Measurements from ENCODE around the gene PTPRE. TPM values are rescaled to one million over a fixed set of nuclear protein-coding genes. Genes with fewer than 3 reads are reported as not detected.

PTPRE gene
- total RNA-seq, 1 donor from 2014 or later = 0.21 TPM

DNA sequence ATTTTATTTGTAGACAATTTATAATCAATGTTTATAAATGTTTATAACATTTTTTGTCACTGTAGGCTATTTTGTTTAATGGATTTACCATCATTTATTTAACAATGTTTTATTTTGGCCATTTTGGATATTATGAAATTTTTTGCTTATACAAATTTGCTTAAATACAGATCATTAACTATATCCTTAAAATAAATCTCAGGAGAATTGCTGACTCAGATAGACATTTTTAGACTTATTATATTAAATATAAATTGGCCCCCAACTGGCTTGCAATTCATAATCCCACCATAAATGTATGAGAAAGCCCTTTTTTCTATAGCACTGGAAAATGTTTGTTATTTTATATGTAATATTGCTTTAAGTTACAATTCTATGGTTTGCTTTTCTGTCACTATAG, 10.3 kb upstream of the PTPRE start:
- H3K79me2 ChIP-seq (ENCODE audit: low read depth) = no peaks in the 10 kb centered on the region
- H3K27me3 ChIP-seq = no peaks in the 10 kb centered on the region
- H3K9ac ChIP-seq = no peak overlapping the region
- no peaks in the 10 kb centered on the region for H3F3A ChIP-seq (ENCODE audit: low read depth)
- no peak overlapping the region for H3K4me3 ChIP-seq
- no peaks in the 10 kb centered on the region for H3K9me3 ChIP-seq (ENCODE audit: low read depth)
- H3K4me1 ChIP-seq = no peaks in the 10 kb centered on the region
- H3K9me3 Mint-ChIP-seq = peaks cover 5% of the 10 kb centered on the region
- no peak overlapping the region for H3K4me3 Mint-ChIP-seq
- H4K20me1 ChIP-seq (ENCODE audit: low read depth) = no peaks in the 10 kb centered on the region
- no peaks in the 10 kb centered on the region for H3K36me3 ChIP-seq
- no peak overlapping the region for H3K27ac Mint-ChIP-seq
- TF ChIP-seq CTCF (IDR thresholded peaks at IDR 0.05) (no peak), EZH2 (IDR thresholded peaks at IDR 0.05) (no peak)
- no peak overlapping the region for H2AFZ ChIP-seq (replicated peaks)
- H3K4me1 Mint-ChIP-seq = no peaks in the 10 kb centered on the region
- no peak overlapping the region for H3K4me2 ChIP-seq
- no peak for DNase-seq (ENCODE audit: low spot score)
- H3K27me3 Mint-ChIP-seq (ENCODE audit: insufficient read depth, low read depth) = peaks cover 2% of the 10 kb centered on the region
- no peak overlapping the region for H3K27ac ChIP-seq
- H3K36me3 Mint-ChIP-seq = no peaks in the 10 kb centered on the region

GRCh38 chr10:127897177-127897576, 9.7 kb upstream of the PTPRE start:
- TF ChIP-seq CTCF (IDR thresholded peaks at IDR 0.05) (no peak), EZH2 (IDR thresholded peaks at IDR 0.05) (no peak), EZH2phosphoT487 (IDR thresholded peaks at IDR 0.05) (no peak)
- H3K4me3 Mint-ChIP-seq = no peak overlapping the region
- Histone ChIP-seq H3K27ac (no peak overlapping the region), H3F3A (ENCODE audit: low read depth) (no peaks in the 10 kb centered on the region), H3K79me2 (ENCODE audit: low read depth) (no peaks in the 10 kb centered on the region), H3K36me3 (no peaks in the 10 kb centered on the region), H2AFZ (replicated peaks) (no peak overlapping the region), H3K9ac (no peak overlapping the region), H3K4me2 (no peak overlapping the region), H3K4me3 (no peak overlapping the region), H3K9me3 (ENCODE audit: low read depth) (no peaks in the 10 kb centered on the region), H3K27me3 (no peaks in the 10 kb centered on the region), H4K20me1 (ENCODE audit: low read depth) (no peaks in the 10 kb centered on the region), H3K4me1 (no peaks in the 10 kb centered on the region)
- H3K27ac Mint-ChIP-seq = no peak overlapping the region
- H3K9me3 Mint-ChIP-seq = peaks cover 5% of the 10 kb centered on the region
- H3K27me3 Mint-ChIP-seq (ENCODE audit: insufficient read depth, low read depth) = peaks cover 2% of the 10 kb centered on the region
- H3K36me3 Mint-ChIP-seq = no peaks in the 10 kb centered on the region
- no peaks in the 10 kb centered on the region for H3K4me1 Mint-ChIP-seq
- DNase-seq (ENCODE audit: low spot score) = no peak

DNA sequence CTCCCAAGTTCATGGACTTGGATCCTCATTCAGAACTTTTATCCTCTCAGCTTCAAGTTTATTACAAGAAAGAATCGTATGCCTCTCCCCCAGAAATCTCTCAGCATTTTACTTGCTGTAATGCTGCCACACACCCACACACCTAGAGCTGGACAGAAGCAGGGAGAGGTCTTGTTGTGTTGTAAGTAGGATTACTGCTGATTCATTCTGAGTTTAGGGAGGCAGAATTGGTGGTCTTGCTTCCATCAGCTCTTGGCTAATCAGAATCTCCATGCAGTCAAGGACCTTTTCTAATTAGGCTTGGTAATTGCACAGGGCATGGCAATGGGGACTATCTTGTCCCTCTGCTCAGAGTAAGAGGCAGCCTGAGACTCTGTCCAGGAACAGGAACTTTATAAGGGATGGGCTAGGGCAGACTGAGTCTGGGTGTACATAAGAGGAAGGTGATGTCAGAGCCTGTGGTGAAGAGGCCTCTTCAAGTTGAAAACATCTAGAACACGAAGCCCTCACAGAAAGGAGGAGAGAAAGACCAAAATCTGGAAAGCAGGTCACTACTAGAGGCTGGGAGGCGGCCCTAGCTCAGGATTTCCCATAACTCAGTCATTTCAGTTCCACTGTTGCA, 7.0 kb upstream of the PTPRE start:
- no peak overlapping the region for H3K4me2 ChIP-seq
- DNase-seq (ENCODE audit: low spot score) = no peak
- Mint-ChIP-seq H3K4me1 (no peaks in the 10 kb centered on the region), H3K9me3 (peaks cover 5% of the 10 kb centered on the region), H3K27ac (no peak overlapping the region), H3K4me3 (no peak overlapping the region), H3K27me3 (ENCODE audit: insufficient read depth, low read depth) (peaks cover 2% of the 10 kb centered on the region), H3K36me3 (no peaks in the 10 kb centered on the region)
- no peak overlapping the region for H3K9ac ChIP-seq
- no peak overlapping the region for H3K27ac ChIP-seq
- H3K4me1 ChIP-seq = no peaks in the 10 kb centered on the region
- no peaks in the 10 kb centered on the region for H4K20me1 ChIP-seq (ENCODE audit: low read depth)
- TF ChIP-seq CTCF (IDR thresholded peaks at IDR 0.05) (no peak), EZH2phosphoT487 (IDR thresholded peaks at IDR 0.05) (no peak)
- H3K4me3 ChIP-seq = no peak overlapping the region
- H3K79me2 ChIP-seq (ENCODE audit: low read depth) = no peaks in the 10 kb centered on the region
- H3K9me3 ChIP-seq (ENCODE audit: low read depth) = no peaks in the 10 kb centered on the region
- H3F3A ChIP-seq (ENCODE audit: low read depth) = no peaks in the 10 kb centered on the region
- H3K27me3 ChIP-seq = no peaks in the 10 kb centered on the region
- no peak overlapping the region for H2AFZ ChIP-seq (replicated peaks)
- H3K36me3 ChIP-seq = no peaks in the 10 kb centered on the region

Data from neural progenitor cell (in vitro differentiated cells).